Lower lobe of right lung (tissue), 2 donors: Measurements from ENCODE around the gene HSF2BP. TPM values are rescaled to one million over a fixed set of nuclear protein-coding genes. Genes with fewer than 3 reads are reported as not detected.

Experiments used
- ATAC-seq, 2 donors: fragments of 200-7000 bp; cut with Tn5 transposase; one replicate each; pipeline ENCODE4 v1.9.1; 2020 to 2022; ENCODE audit warnings: mild to moderate bottlenecking in 2 of 2, moderate library complexity in 2 of 2
- DNase-seq: peaks from one replicate; pipeline ENCODE4 v3.0.0-alpha.2; 2020
- H3K27ac ChIP-seq: fragments of 200-600 bp; one replicate; pipeline ENCODE4 v1.8.0; 2022
- H3K27me3 ChIP-seq: fragments of 200-600 bp; one replicate; pipeline ENCODE4 v1.8.0; 2022; ENCODE audit warnings: low read depth
- H3K36me3 ChIP-seq: fragments of 200-600 bp; one replicate; pipeline ENCODE4 v1.8.0; 2022; ENCODE audit warnings: mild to moderate bottlenecking
- H3K4me1 ChIP-seq: fragments of 200-600 bp; one replicate; pipeline ENCODE4 v1.8.0; 2022
- H3K4me3 ChIP-seq: fragments of 200-600 bp; one replicate; pipeline ENCODE4 v1.8.0; 2022; ENCODE audit warnings: mild to moderate bottlenecking
- H3K9me3 ChIP-seq: fragments of 200-600 bp; one replicate; pipeline ENCODE4 v1.8.0; 2022
- intact Hi-C: fragments of 100-400 bp; cut with DNase I; formaldehyde crosslinking; loops from one replicate; pipeline ENCODE4 v1.11.0; 2022
- total RNA-seq: library from RNA; stranded (reverse); fragmentation: NEBNext Ultra II Directional; extraction: Animal tissue kit (Norgen Biotek cat#: 25700); gene quantifications from one replicate; pipeline ENCODE4 v1.2.1, GENCODE V29; 2021
- TF ChIP-seq, protein P1 (sequence below): fragments of 200-600 bp; IDR thresholded peaks from one replicate; pipeline ENCODE4 v1.8.0; 2022; ENCODE audit warnings: antibody characterized with exemption, mild to moderate bottlenecking
- donor health status: DM: no; HTN: yes; CAD: no; lungs with severe emphysema.

Gene HSF2BP
- total RNA-seq, 1 donor from 2014 or later = 0.32 TPM

DNA sequence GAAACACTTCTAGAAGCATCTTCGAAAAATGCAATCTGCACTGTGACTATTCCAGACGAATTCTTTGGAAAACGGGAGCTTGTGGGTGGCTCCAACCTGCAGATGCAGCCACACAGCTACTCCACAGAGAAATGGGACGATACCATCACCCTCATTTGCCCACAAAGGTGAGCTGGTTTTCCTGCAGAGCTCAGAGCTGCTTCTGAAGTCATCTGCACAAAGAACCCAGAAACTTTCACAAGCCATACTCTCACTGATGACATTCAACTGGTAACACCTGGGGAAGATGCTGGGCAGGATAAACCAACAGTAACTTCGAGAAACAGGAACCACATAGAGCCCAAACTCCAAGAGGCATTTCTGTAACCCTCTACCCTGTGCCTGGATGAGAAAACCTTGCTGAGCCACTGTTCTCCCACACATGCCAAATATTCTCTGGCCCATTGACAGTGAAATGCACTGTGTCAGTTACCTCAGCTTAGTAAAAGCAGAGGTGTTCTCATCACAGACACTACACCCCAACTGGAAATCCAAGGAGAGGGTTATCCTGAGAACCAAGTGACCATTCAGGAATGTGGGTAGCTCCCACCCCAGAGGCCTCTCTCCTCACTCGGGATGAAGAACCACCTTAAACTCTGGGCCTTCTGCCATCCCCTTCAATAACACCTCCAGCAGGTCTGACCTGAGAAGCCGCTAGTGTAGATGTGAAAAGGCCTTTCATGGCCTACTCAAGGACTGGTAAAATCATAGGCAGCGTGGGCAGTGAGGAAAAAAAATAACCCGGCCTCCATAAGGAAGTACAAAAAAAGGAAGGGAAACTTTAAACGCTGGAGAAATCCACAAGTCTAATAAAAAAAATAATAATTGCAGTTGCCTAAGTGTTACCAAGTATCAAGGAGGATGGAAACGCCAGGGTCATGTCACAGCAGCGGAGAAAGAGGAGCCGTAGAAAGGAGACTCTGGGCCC is 56.7 kb downstream of the HSF2BP start:
- intact Hi-C loops = no loop called here
- Histone ChIP-seq H3K9me3 (no peaks in the 10 kb centered on the region), H3K36me3 (no peaks in the 10 kb centered on the region), H3K27ac (peak overlapping the region; percentile 65), H3K27me3 (no peaks in the 10 kb centered on the region), H3K4me3 (no peak overlapping the region), H3K4me1 (no peaks in the 10 kb centered on the region)
- TF ChIP-seq, protein P1, sequence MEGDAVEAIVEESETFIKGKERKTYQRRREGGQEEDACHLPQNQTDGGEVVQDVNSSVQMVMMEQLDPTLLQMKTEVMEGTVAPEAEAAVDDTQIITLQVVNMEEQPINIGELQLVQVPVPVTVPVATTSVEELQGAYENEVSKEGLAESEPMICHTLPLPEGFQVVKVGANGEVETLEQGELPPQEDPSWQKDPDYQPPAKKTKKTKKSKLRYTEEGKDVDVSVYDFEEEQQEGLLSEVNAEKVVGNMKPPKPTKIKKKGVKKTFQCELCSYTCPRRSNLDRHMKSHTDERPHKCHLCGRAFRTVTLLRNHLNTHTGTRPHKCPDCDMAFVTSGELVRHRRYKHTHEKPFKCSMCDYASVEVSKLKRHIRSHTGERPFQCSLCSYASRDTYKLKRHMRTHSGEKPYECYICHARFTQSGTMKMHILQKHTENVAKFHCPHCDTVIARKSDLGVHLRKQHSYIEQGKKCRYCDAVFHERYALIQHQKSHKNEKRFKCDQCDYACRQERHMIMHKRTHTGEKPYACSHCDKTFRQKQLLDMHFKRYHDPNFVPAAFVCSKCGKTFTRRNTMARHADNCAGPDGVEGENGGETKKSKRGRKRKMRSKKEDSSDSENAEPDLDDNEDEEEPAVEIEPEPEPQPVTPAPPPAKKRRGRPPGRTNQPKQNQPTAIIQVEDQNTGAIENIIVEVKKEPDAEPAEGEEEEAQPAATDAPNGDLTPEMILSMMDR = no peak
- peak; percentile 44 to 49 for ATAC-seq
- no peak for DNase-seq

DNA sequence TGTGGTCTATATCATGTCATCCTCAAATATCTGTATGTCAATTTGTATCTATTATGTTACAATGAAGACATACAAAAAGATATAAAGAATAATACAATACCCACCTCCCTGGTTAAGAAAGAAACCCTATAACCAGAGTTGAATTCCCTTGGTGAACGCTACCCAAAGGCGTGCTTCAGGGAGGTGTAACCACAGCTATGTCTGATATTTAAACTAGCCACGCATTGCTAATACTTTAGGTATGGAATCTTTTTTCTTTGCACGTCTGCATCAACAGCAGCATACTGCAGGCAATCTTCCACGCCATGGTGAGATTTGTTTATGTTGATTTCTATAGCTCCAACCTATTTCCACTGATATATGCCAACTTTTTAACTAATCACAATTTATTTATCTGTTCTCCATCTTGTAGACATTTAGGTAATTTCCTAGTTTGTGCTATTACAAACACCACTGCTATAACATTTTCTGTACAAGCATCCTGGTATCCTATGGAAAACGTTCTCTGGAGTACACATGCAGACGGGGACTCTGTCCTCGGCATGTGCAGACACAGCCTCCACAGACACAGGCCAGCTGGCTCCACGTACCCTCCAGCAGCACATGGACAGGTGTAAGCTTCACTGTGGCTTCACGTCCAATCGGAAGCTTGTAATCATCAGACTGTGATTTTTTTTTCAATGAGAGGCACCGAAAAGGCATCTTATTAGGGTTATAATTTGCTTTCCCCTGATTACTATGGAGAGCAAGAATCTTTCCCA is 58.5 kb downstream of the HSF2BP start:
- Histone ChIP-seq H3K36me3 (no peaks in the 10 kb centered on the region), H3K4me1 (no peaks in the 10 kb centered on the region), H3K9me3 (no peaks in the 10 kb centered on the region), H3K27ac (no peak overlapping the region), H3K27me3 (no peaks in the 10 kb centered on the region), H3K4me3 (no peak overlapping the region)
- TF ChIP-seq, protein P1 = no peak
- ATAC-seq = no peak
- no peak for DNase-seq
- intact Hi-C loops = no loop called here

DNA sequence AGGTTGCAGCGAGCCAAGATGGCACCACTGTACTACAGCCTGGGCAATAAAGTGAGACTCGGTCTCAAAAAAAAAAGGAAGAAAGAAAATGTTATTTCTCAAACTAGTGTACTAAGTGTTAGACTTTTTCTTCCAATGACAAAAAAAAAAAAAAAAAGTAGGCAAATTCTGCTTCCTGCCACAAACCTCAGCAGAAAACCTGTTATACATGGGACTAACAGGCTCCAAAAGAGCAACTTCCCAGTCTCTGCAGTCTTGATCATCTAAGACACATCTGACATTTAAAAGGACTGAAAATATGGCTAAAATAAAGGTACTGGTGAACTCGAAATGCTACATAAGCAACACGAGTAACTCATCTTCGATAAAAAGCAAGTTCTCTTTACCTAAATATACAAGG is 59.6 kb downstream of the HSF2BP start:
- DNase-seq (no peak), ATAC-seq (no peak)
- no peaks in the 10 kb centered on the region for H3K27me3 ChIP-seq
- no peaks in the 10 kb centered on the region for H3K4me1 ChIP-seq
- TF ChIP-seq, protein P1 = no peak
- H3K9me3 ChIP-seq = no peaks in the 10 kb centered on the region
- no peak overlapping the region for H3K4me3 ChIP-seq
- H3K27ac ChIP-seq = no peak overlapping the region
- intact Hi-C loops = no loop called here
- no peaks in the 10 kb centered on the region for H3K36me3 ChIP-seq

DNA sequence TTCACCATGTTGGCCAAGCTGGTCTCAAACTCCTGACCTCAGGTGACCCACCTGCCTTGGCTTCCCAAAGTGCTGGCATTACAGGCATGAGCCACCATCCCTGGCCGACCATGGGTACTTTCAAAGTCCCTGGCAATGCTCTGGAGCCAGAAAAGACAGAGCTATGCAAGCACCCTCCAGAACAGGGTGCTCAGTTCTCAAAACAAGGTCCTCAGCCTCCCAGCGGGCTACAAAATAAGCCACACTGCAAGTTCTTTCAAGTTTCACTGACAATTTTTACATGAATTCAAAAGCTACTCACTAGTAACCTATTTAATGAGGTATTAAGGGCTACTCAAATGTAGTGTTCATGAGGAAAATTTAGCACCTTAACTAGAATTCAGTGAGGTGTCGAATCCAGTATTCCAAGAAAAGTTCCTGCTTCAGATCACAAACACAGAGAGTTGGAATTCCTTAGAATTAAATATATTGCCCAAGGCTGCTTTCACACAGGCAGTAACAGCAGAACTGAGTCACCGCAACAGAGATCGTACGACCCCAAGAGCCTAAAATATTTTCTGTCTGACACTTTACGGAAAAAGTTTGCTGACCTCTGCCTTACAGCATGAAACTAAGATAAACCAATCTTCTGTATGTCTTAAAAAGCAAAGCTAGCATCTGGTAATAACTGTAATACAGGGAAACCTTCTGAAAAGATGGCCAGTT is 60.7 kb downstream of the HSF2BP start:
- Histone ChIP-seq H3K4me1 (no peaks in the 10 kb centered on the region), H3K27ac (no peak overlapping the region), H3K36me3 (no peaks in the 10 kb centered on the region), H3K4me3 (no peak overlapping the region), H3K27me3 (no peaks in the 10 kb centered on the region), H3K9me3 (no peaks in the 10 kb centered on the region)
- DNase-seq = no peak
- TF ChIP-seq, protein P1 = no peak
- no peak for ATAC-seq
- intact Hi-C loops = no loop called here

DNA sequence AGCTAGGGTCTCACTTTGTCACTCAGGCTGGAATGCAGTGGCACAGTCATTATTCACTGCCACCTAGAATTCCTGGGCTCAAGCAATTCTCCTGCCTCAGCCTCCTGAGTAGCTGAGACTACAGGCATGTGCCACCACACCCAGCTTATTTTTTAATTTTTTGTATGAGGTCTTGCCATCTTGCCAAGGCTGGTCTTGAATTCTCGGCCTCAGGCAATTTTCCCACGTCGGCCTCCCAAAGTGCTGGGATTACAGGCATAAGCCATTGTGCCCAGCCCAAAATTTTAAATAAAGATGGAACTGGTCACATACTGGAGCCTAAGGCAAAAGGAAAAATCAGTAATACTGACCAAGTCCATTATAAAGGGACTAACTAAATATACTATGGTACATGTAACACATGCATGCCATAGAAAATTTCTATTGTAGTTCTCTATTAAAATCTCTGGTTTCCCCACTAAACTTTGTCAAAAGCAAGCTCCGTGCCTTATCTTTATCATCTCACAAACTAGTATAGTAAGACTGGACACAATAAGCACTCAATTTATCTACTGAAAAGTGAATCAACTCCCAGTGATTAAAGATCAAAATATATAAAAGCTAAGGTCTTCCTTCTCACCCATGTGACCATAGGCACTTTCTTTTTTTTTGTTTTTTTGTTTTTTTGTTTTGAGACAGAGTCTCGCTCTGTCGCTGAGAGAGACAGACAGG is 61.6 kb downstream of the HSF2BP start:
- DNase-seq (no peak), ATAC-seq (no peak)
- intact Hi-C loops = no loop called here
- Histone ChIP-seq H3K36me3 (no peaks in the 10 kb centered on the region), H3K27me3 (no peaks in the 10 kb centered on the region), H3K4me3 (no peak overlapping the region), H3K27ac (no peak overlapping the region), H3K9me3 (no peaks in the 10 kb centered on the region), H3K4me1 (no peaks in the 10 kb centered on the region)
- TF ChIP-seq, protein P1 = no peak
